ENCODE data around the gene NRARP.
"Not testable (repeated sequence)": the region's sequence is repeated elsewhere in the genome, so short reads cannot be mapped to it uniquely, and the experiment has no call there.

The NRARP gene

DNA sequence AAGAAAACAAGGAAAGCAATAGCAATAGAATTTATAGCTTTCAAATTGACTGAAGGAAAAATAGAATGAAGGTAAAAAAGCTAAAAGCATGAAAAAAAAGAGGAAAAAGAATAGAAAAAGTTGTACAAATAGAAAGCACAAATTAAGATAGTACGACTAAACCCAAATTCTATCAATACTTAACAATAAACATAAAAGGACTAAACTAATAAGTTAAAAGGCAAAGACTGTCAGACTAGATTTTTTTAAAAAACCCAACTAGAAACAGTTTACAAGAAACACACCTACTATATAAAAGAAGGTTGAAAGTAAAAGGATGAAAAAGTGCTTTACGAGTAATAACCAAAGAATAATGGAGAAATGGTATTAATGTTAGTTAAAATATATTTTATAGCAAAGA, 34.7 kb upstream of the NRARP start:
- no peaks in the 10 kb centered on the region for H3K4me1 ChIP-seq (ENCODE audit: control insufficient read depth in 1 of 2, insufficient read depth in 2 of 2, low read length in 2 of 2)
- H3K27ac ChIP-seq (ENCODE audit: low read depth, low read length) = no peak overlapping the region
- H3K9me3 ChIP-seq (ENCODE audit: control insufficient read depth in 1 of 2, low read length in 2 of 2) = no peaks in the 10 kb centered on the region
- H3K27me3 ChIP-seq (ENCODE audit: control insufficient read depth in 1 of 2, insufficient read depth in 2 of 2, low read length in 2 of 2) = no peaks in the 10 kb centered on the region
- H3K4me3 ChIP-seq (ENCODE audit: low read depth in 1 of 2, low read length in 2 of 2) = no peak overlapping the region
- no peak overlapping the region for H3K9ac ChIP-seq (ENCODE audit: low read depth in 1 of 2, low read length in 2 of 2)
- H3K36me3 ChIP-seq (ENCODE audit: control insufficient read depth in 1 of 2, insufficient read depth in 2 of 2, low read length in 2 of 2) = no peaks in the 10 kb centered on the region

DNA sequence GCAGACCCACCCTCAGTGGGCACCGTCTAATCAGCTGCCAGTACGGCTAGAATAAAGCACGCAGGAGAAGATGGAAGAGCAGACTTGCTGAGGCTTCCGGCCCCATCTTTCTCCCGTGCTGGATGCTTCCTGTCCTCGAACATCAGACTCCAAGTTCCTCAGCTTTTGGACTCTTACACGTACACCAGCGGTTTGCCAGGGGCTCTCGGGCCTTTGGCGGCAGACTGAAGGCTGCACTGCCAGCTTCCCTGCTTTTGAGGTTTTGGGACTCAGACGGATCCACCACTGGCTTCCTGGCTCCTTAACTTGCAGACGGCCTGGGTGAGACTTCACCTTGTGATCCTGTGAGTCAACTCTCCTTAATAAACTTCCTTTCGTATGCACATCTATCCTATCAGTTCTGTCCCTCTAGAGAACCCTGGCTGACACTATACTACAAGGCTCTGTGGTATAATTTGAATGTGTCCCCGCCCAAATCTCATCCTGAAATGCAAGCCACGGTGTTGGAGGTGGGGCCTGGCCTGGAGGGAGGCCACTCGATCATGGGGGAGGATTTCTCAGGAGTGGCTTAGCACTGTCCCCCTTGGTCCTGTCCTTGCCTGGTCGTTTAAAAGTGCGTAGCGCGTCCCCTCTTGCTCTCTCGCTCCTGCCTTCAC, 31.1 kb upstream of the NRARP start:
- Histone ChIP-seq H3K9me3 (ENCODE audit: control insufficient read depth in 1 of 2, low read length in 2 of 2) (no peaks in the 10 kb centered on the region), H3K4me3 (ENCODE audit: low read depth in 1 of 2, low read length in 2 of 2) (no peak overlapping the region), H3K36me3 (ENCODE audit: control insufficient read depth in 1 of 2, insufficient read depth in 2 of 2, low read length in 2 of 2) (no peaks in the 10 kb centered on the region), H3K27ac (ENCODE audit: low read depth, low read length) (no peak overlapping the region), H3K27me3 (ENCODE audit: control insufficient read depth in 1 of 2, insufficient read depth in 2 of 2, low read length in 2 of 2) (no peaks in the 10 kb centered on the region), H3K4me1 (ENCODE audit: control insufficient read depth in 1 of 2, insufficient read depth in 2 of 2, low read length in 2 of 2) (no peaks in the 10 kb centered on the region), H3K9ac (ENCODE audit: low read depth in 1 of 2, low read length in 2 of 2) (no peak overlapping the region)

DNA sequence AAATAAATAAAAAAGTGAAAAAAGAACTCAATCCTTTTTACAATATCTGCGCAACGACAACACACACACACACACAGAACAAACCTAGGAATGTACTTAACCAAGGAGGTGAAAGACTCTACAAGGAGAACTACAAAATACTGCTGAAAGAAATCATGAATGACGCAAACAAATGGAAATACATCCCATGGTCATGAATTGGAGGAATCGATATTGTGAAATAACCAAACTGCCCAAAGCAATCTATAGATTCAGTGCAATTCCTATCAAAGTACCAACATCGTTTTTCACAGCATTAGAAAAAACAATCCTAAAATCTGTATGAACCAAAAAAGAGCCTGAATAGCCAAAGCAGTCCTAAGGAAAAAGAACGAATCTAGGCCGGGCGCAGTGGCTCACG, 29.9 kb upstream of the NRARP start:
- H3K9ac ChIP-seq (ENCODE audit: low read depth in 1 of 2, low read length in 2 of 2) = no peak overlapping the region
- no peaks in the 10 kb centered on the region for H3K36me3 ChIP-seq (ENCODE audit: control insufficient read depth in 1 of 2, insufficient read depth in 2 of 2, low read length in 2 of 2)
- no peak overlapping the region for H3K4me3 ChIP-seq (ENCODE audit: low read depth in 1 of 2, low read length in 2 of 2)
- H3K27ac ChIP-seq (ENCODE audit: low read depth, low read length) = no peak overlapping the region
- H3K27me3 ChIP-seq (ENCODE audit: control insufficient read depth in 1 of 2, insufficient read depth in 2 of 2, low read length in 2 of 2) = no peaks in the 10 kb centered on the region
- no peaks in the 10 kb centered on the region for H3K4me1 ChIP-seq (ENCODE audit: control insufficient read depth in 1 of 2, insufficient read depth in 2 of 2, low read length in 2 of 2)
- H3K9me3 ChIP-seq (ENCODE audit: control insufficient read depth in 1 of 2, low read length in 2 of 2) = no peaks in the 10 kb centered on the region

DNA sequence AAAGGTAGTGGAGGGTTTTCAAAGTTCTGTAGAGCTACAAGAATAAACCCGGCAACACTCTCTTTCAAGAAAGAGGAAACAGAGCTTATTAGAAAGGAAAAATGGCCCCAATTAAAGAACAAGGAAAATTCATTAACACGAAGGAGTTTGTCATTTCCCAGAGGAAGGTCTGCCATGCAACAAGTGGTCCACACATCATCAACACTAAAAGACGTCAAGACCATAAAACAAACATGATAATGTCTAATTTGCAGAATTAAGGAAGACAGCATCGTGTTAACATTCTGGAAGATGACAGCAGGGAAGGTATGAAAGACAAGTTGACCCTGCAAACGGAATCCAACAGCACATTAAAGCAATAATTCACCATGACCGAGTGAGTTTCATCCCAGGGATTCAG, 28.6 kb upstream of the NRARP start:
- no peak overlapping the region for H3K9ac ChIP-seq (ENCODE audit: low read depth in 1 of 2, low read length in 2 of 2)
- H3K27ac ChIP-seq (ENCODE audit: low read depth, low read length) = no peak overlapping the region

DNA sequence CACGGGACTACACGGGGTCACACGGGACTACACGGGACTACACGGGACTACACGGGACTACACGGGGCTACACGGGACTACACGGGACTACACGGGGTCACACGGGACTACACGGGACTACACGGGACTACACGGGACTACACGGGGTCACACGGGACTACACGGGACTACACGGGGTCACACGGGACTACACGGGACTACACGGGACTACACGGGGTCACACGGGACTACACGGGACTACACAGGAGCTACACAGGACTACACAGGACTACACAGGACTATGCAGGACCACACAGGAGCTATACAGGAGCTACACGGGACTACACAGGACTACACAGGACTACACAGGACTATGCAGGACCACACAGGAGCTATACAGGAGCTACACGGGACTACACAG, 27.5 kb upstream of the NRARP start:
- H3K27me3 ChIP-seq (ENCODE audit: control insufficient read depth in 1 of 2, insufficient read depth in 2 of 2, low read length in 2 of 2); H3K4me1 ChIP-seq (ENCODE audit: control insufficient read depth in 1 of 2, insufficient read depth in 2 of 2, low read length in 2 of 2); H3K9me3 ChIP-seq (ENCODE audit: control insufficient read depth in 1 of 2, low read length in 2 of 2); H3K9ac ChIP-seq (ENCODE audit: low read depth in 1 of 2, low read length in 2 of 2); H3K36me3 ChIP-seq (ENCODE audit: control insufficient read depth in 1 of 2, insufficient read depth in 2 of 2, low read length in 2 of 2); H3K4me3 ChIP-seq (ENCODE audit: low read depth in 1 of 2, low read length in 2 of 2); H3K27ac ChIP-seq (ENCODE audit: low read depth, low read length): not testable (repeated sequence)

More for the DNA sequence above, 28.6 kb upstream of the NRARP start:
- H3K36me3 ChIP-seq (ENCODE audit: control insufficient read depth in 1 of 2, insufficient read depth in 2 of 2, low read length in 2 of 2) = no peaks in the 10 kb centered on the region
- H3K9me3 ChIP-seq (ENCODE audit: control insufficient read depth in 1 of 2, low read length in 2 of 2) = no peaks in the 10 kb centered on the region
- H3K4me3 ChIP-seq (ENCODE audit: low read depth in 1 of 2, low read length in 2 of 2) = no peak overlapping the region
- H3K4me1 ChIP-seq (ENCODE audit: control insufficient read depth in 1 of 2, insufficient read depth in 2 of 2, low read length in 2 of 2) = no peaks in the 10 kb centered on the region
- H3K27me3 ChIP-seq (ENCODE audit: control insufficient read depth in 1 of 2, insufficient read depth in 2 of 2, low read length in 2 of 2) = no peaks in the 10 kb centered on the region

DNA sequence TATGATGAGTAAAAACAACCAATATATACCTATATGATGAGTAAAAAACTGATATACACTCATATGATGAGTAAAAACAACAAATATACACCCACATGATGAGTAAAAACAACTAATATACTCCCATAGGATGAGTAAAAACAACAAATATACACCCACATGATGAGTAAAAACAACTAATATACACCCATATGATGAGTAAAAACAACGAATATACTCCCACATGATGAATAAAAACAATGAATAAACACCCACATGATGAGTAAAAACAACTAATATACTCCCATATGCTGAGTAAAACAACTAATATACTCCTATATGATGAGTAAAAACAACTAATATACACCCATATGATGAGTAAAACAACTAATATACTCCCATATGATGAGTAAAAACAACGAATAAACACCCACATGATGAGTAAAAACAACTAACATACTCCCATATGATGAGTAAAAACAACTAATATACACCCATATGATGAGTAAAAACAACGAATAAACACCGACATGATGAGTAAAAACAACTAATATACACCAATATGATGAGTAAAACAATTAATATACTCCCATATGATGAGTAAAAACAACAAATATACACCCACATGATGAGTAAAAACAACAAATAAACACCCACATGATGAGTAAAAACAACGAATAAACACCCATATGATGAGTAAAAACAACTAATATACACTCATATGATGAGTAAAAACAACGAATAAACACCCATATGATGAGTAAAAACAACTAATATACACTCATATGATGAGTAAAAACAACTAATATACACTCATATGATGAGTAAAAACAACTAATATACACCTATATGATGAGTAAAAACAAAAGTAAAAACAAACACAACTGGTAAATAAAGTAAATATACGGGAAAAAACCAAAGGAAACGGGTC, 25.8 kb upstream of the NRARP start:
- not testable (repeated sequence) for H3K27ac ChIP-seq (ENCODE audit: low read depth, low read length); H3K36me3 ChIP-seq (ENCODE audit: control insufficient read depth in 1 of 2, insufficient read depth in 2 of 2, low read length in 2 of 2); H3K27me3 ChIP-seq (ENCODE audit: control insufficient read depth in 1 of 2, insufficient read depth in 2 of 2, low read length in 2 of 2); H3K9ac ChIP-seq (ENCODE audit: low read depth in 1 of 2, low read length in 2 of 2); H3K9me3 ChIP-seq (ENCODE audit: control insufficient read depth in 1 of 2, low read length in 2 of 2); H3K4me1 ChIP-seq (ENCODE audit: control insufficient read depth in 1 of 2, insufficient read depth in 2 of 2, low read length in 2 of 2); H3K4me3 ChIP-seq (ENCODE audit: low read depth in 1 of 2, low read length in 2 of 2)

DNA sequence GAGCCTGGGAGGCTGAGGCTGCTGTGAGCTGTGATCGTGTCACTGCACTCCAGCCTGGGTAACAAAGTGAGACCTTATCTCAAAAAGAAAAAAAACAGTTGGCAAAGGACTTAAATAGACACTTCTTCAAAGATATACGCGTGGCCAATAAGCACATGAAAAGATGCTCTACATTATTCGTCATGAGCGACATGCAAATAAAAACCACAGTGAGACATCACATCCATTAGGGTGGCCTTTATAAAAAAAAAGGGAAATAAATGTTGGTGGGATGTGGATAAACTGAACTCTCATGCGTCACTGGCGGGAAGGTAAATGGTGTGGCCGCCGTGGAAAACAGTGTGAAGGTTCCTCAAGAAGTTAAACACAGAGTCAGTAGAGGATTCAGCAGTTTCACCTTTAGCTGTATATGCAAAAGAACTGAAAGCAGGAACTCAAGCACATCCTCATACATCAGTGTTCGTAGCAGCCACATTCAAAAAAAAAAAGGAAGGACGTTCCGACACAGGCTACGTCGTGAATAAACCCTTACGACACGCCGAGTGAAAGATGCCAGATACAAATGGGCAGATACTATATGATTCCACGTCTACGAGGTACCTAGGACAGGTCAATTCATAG, 24.5 kb upstream of the NRARP start:
- H3K27ac ChIP-seq (ENCODE audit: low read depth, low read length) = no peak overlapping the region
- H3K27me3 ChIP-seq (ENCODE audit: control insufficient read depth in 1 of 2, insufficient read depth in 2 of 2, low read length in 2 of 2) = no peaks in the 10 kb centered on the region
- H3K9ac ChIP-seq (ENCODE audit: low read depth in 1 of 2, low read length in 2 of 2) = no peak overlapping the region
- no peaks in the 10 kb centered on the region for H3K36me3 ChIP-seq (ENCODE audit: control insufficient read depth in 1 of 2, insufficient read depth in 2 of 2, low read length in 2 of 2)
- no peak overlapping the region for H3K4me3 ChIP-seq (ENCODE audit: low read depth in 1 of 2, low read length in 2 of 2)
- H3K4me1 ChIP-seq (ENCODE audit: control insufficient read depth in 1 of 2, insufficient read depth in 2 of 2, low read length in 2 of 2) = no peaks in the 10 kb centered on the region
- no peaks in the 10 kb centered on the region for H3K9me3 ChIP-seq (ENCODE audit: control insufficient read depth in 1 of 2, low read length in 2 of 2)

DNA sequence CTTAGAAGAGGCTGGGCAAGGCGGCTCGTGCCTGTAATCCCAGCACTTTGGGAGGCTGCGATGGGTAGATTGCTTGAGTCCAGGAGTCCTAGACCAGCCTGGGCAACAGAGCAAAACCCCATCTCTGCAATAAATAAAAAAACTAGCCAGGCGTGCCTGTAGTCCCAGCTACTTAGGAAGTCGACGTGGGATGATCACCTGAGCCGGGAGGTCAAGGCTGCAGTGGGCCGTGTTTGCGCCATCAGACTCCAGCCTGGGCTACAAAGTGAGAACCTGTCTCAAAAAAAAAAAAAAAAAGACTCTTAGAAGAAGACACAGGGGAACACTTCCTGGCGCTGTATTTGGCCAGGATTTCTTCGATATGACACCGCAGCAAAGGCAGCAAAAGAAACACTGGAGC, 23.7 kb upstream of the NRARP start:
- Histone ChIP-seq H3K36me3 (ENCODE audit: control insufficient read depth in 1 of 2, insufficient read depth in 2 of 2, low read length in 2 of 2) (no peaks in the 10 kb centered on the region), H3K4me1 (ENCODE audit: control insufficient read depth in 1 of 2, insufficient read depth in 2 of 2, low read length in 2 of 2) (peaks cover 0 to 3% of the 10 kb centered on the region in 2 donors), H3K27me3 (ENCODE audit: control insufficient read depth in 1 of 2, insufficient read depth in 2 of 2, low read length in 2 of 2) (no peaks in the 10 kb centered on the region), H3K4me3 (ENCODE audit: low read depth in 1 of 2, low read length in 2 of 2) (no peak overlapping the region), H3K9me3 (ENCODE audit: control insufficient read depth in 1 of 2, low read length in 2 of 2) (no peaks in the 10 kb centered on the region), H3K27ac (ENCODE audit: low read depth, low read length) (no peak overlapping the region), H3K9ac (ENCODE audit: low read depth in 1 of 2, low read length in 2 of 2) (no peak overlapping the region)

DNA sequence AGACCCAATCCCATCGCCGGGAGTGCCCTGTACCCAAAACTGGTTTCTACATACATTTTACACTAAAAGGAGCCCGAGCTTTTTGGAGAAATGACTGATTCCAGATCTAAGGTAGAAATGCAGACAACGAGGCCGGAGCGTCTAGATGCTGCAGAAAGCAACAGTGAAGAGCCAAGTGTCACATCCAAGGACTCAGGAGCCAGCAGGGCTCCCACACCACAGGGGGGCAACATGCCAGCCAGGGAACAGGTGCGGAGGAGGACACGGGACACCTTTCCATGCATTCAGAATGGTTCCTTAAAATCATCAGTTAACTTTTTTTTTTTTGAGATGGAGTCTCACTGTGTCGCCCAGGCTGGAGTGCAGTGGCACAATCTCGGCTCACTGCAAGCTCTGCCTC, 23.1 kb upstream of the NRARP start:
- Histone ChIP-seq H3K9ac (ENCODE audit: low read depth in 1 of 2, low read length in 2 of 2) (no peak overlapping the region), H3K36me3 (ENCODE audit: control insufficient read depth in 1 of 2, insufficient read depth in 2 of 2, low read length in 2 of 2) (no peaks in the 10 kb centered on the region), H3K4me3 (ENCODE audit: low read depth in 1 of 2, low read length in 2 of 2) (no peak overlapping the region), H3K4me1 (ENCODE audit: control insufficient read depth in 1 of 2, insufficient read depth in 2 of 2, low read length in 2 of 2) (peaks cover 0 to 8% of the 10 kb centered on the region in 2 donors), H3K27me3 (ENCODE audit: control insufficient read depth in 1 of 2, insufficient read depth in 2 of 2, low read length in 2 of 2) (no peaks in the 10 kb centered on the region), H3K27ac (ENCODE audit: low read depth, low read length) (no peak overlapping the region), H3K9me3 (ENCODE audit: control insufficient read depth in 1 of 2, low read length in 2 of 2) (no peaks in the 10 kb centered on the region)
